ENCODE measurements around the gene PXN.

GRCh38 chr12:120199595-120200306 is 65.8 kb downstream of the PXN start:
- no peak for TF ChIP-seq EZH2 (IDR thresholded peaks at IDR 0.05; ENCODE audit: borderline replicate concordance, low read length)
- no peak for TF ChIP-seq CTCF (conservative IDR thresholded peaks at IDR 0.05 in 1 of 2, IDR thresholded peaks at IDR 0.05 in 1 of 2; ENCODE audit: extremely low read depth in 1 of 2, insufficient read depth in 1 of 2, low read depth in 1 of 2, low read length in 2 of 2)
